ENCODE data around the gene IL31RA.
"Not testable (repeated sequence)": the region's sequence is repeated elsewhere in the genome, so short reads cannot be mapped to it uniquely, and the experiment has no call there.

IL31RA gene

GRCh38 chr5:55850839-55851674, at the start of gene IL31RA:
Gene IL31RA (plus strand): TSS chr5:55851357. CDS start chr5:55851571, 214 bp downstream.
- intact Hi-C loops (cut with DNase I): no loop called here
- no peak for DNase-seq

DNA sequence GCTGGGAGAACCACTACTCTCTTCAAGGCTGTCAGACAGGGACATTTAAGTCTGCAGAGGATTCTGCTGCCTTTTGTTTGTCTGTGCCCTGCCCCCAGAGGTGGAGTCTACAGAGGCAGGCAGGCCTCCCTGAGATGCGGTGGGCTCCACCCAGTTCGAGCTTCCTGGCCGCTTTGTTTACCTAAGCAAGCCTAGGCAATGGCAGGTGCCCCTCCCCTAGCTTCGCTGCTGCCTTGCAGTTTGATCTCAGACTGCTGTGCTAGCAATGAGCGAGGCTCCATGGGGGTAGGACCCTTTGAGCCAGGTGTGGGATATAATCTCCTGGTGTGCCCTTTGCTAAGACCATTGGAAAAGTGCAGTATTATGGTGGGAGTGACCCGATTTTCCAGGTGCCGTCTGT, 42.3 kb upstream of the IL31RA start:
- DNase-seq; intact Hi-C loops (cut with DNase I): not testable (repeated sequence)

GRCh38 chr5:55815939-55816338, 35.2 kb upstream of the IL31RA start:
- intact Hi-C loops (cut with DNase I); DNase-seq: not testable (repeated sequence)

GRCh38 chr5:55816342-55816741, 34.8 kb upstream of the IL31RA start:
- DNase-seq: no peak
- intact Hi-C loops (cut with DNase I): no loop called here

DNA sequence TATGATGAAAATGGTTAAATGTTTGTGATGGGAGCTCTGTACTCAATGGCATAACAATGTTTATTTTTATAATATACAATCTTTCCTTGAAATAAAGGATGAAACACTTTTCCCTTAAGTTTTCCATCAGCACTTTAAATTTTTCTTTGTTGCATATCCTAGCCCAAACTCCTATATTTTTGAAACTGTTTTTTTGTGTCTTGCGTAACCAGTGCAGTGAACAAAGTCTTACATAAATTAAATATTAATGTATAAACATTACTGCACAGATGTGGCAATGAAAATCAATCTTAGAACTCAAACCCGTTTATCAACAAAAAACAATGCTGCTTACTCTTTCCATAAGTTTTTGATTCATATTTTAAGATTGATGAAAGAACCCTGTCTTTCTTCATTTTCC, 34.1 kb upstream of the IL31RA start:
- intact Hi-C loops (cut with DNase I): no loop called here
- no peak for DNase-seq

DNA sequence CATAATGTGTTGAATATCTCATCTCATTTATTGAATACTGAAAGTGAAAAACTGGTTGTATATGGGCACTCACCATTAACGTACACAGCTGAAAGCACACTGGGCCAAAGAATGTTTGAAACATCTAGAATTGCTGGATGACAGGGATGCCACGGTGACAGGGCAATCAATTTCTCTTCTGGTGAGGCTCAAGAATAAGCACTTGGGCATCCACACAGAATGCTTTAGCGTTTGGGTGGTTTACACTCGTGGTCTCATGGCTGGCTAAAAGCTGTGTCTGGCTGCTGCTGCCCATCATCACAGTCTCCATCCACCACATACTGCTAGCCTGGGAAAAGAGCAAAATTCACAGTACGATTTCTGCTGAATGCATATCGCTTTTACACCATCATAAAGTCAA, 30.7 kb upstream of the IL31RA start:
- intact Hi-C loops (cut with DNase I): no loop called here
- DNase-seq: no peak

DNA sequence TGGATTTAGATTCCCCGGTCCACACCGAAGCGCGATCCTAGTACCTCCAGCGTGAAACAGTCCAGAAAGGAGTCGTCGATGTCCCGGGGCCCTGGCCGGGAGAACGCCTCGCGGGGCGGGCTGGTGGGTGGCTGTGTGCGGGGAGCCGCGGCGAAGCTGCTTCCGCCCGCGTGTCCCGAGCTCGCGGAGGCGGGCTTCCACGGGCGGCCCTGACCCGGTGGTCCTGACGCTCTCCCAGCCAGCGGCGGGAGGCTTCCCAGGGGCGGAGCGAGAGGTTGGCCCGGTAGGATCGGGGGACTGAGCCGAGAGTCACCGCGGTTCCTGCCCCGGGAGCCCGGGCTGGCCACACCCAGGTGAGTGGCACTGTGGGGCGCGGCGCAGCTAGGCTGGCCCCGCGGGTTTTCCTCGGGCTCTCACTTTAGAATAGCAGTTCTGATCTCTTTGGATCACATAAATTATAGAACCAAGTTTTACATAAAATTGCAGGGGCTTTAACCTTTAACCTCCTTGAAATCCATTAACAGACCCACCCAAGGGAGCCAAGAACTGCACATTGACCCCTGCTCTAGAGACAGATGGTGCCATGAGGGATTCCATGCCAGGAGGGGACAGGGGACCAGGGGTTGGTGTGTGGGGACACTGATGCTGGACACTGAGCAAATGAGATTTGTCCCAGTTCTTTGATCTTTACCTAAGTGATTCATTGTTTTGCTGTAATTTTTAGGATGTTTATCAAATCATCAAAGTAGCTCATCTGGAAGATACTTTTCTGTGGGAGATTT, 29.2 kb upstream of the IL31RA start:
- intact Hi-C loops (cut with DNase I): no loop called here

GRCh38 chr5:55823151-55823796, 27.9 kb upstream of the IL31RA start:
- intact Hi-C loops (cut with DNase I): no loop called here
- DNase-seq: no peak

More for the DNA sequence above, 29.2 kb upstream of the IL31RA start:
- DNase-seq: peak in 3 of 42 donors; percentile 6 to 25 (median 15)

GRCh38 chr5:55829956-55830355, 21.2 kb upstream of the IL31RA start:
- DNase-seq: peak in 19 of 42 donors; percentile 3 to 68 (median 29)
- intact Hi-C loops (cut with DNase I): no loop called here

DNA sequence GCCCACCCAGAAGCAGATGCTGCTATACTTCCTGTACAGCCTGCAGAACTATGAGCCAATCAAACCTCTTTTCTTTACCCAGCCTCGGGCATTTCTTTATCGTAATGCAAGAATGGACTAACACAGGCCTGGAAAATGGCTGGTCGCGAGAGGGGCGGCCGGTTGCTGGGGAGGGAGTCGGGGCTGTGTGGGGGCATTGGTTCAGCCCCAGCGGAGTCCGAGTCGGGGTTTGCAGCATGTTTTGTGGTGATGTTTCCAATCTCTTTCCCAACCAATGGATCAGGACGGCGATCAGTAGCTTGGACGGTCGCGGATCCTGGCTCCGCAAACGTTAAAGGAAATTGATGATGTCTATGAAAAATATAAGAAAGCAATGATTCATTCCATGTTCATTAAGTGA, 18.7 kb upstream of the IL31RA start:
- DNase-seq: no peak
- intact Hi-C loops (cut with DNase I): no loop called here

DNA sequence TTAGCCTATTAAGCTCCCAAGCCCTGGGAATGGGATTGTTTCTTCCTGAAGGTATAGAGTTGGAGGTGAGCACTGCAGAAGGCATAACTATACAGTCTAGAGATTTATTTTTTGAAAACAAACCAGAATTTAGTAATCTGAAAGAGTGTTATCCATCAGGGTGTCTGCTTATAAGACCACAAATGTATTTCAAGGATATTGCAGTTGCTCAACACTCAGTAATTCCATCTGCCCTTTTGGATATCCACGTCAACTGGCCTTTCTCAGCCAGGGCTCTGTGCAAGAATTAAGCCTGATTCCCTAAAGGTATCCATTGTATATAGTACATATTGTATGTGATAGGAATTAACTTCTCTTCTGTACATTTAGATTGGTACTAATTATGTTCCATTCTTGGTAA, 15.0 kb upstream of the IL31RA start:
- intact Hi-C loops (cut with DNase I): no loop called here
- no peak for DNase-seq

DNA sequence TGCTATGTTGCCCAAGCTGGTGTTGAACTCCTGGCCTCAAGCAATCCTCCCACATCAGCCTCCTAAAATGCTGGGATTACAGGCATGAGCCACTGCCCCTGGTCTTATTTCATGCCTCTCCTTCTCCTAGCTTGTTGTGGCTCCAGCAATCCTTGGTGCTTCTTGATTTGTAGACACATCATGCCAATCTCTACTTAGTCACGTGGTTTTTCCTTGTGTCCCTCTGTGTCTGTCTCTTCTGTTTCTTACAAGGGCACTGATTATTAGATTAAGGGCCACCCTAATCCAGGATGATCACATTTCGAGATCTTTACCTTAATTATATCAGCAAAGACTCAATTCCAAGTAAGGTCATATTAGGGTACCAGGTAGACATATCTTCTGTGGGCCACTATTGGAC, 9.2 kb upstream of the IL31RA start:
- intact Hi-C loops (cut with DNase I): no loop called here
- no peak for DNase-seq

- intact Hi-C loops (cut with DNase I): no loop called here
- DNase-seq: no peak
Measured at GRCh38 chr5:55847837-55848236, 3.3 kb upstream of the IL31RA start.

GRCh38 chr5:55848783-55849182, 2.4 kb upstream of the IL31RA start:
- DNase-seq: no peak
- intact Hi-C loops (cut with DNase I): no loop called here

GRCh38 chr5:55851675-55851979, 470 bp downstream of the IL31RA start:
- intact Hi-C loops (cut with DNase I): no loop called here
- DNase-seq: no peak

- DNase-seq: no peak
- intact Hi-C loops (cut with DNase I): no loop called here
Measured at GRCh38 chr5:55852503-55852902, 1.3 kb downstream of the IL31RA start.

DNA sequence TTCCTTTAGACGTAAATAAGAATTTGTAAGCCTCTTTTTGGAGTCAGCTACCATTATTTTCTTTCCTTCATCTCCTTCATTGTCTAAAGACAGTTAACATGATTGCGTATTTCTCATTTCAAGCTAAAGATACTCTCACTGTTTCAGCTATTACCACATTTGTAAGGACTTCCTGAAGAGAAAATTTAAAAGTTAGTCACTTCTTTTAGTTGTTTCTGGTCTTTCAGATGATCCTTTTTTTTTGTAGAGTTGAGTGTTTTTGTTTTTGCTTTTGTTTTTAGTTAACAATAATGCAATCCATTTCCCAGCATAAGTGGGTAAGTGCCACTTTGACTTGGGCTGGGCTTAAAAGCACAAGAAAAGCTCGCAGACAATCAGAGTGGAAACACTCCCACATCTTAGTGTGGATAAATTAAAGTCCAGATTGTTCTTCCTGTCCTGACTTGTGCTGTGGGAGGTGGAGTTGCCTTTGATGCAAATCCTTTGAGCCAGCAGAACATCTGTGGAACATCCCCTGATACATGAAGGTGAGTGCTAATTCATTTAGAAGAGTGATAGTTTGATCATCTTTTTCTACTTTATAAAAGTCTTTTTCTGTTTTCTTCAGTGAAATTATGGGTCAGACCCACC, 2.0 kb downstream of the IL31RA start:
- no peak for DNase-seq

GRCh38 chr5:55853818-55854217, 2.7 kb downstream of the IL31RA start:
- intact Hi-C loops (cut with DNase I): no loop called here
- no peak for DNase-seq

More for the DNA sequence above, 2.0 kb downstream of the IL31RA start:
- intact Hi-C loops (cut with DNase I): no loop called here

GRCh38 chr5:55855509-55855908, 4.4 kb downstream of the IL31RA start:
- intact Hi-C loops (cut with DNase I): no loop called here
- DNase-seq: no peak

Measured in head of caudate nucleus (tissue), 42 donors.